GM12878 (cell line): Measurements from ENCODE around the gene CALM3. TPM values are rescaled to one million over a fixed set of nuclear protein-coding genes. Genes with fewer than 3 reads are reported as not detected.

ENCODE experiments used
- ATAC-seq: fragments of 200-7000 bp; cut with Tn5 transposase; 3 replicates; pipeline ENCODE4 v1.9.1; 2020; ENCODE audit warnings: mild to moderate bottlenecking, moderate library complexity
- BruUV-seq: library from RNA; stranded (reverse); fragments of 400-500 nt; replicated peaks from 2 replicates; lab custom pipeline; 2021; lab: Mats Ljungman, UMichigan
- CTCF ChIA-PET: fragments of 300-600 bp; sonication (Branson Sonifier 250); formaldehyde crosslinking; extraction: SDS; loops from one replicate; lab custom pipeline; 2021; ENCODE audit warnings: inconsistent platforms; lab: Yijun Ruan, JAX
- POLR2A ChIA-PET: fragments of 350-600 bp; formaldehyde crosslinking; extraction: SDS; loops from one replicate; lab custom pipeline; 2021; ENCODE audit warnings: inconsistent platforms; lab: Charles Lee
- RAD21 ChIA-PET: fragments of 300-600 bp; sonication (Branson Sonifier 250); formaldehyde crosslinking; loops from one replicate; lab custom pipeline; 2023; ENCODE audit warnings: antibody characterized with exemption; ENCODE audit not compliant: unreplicated experiment; lab: Charles Lee
- SMC1A ChIA-PET: fragments of 300-600 bp; sonication (Branson Sonifier 250); formaldehyde crosslinking; loops from one replicate; lab custom pipeline; 2023; ENCODE audit not compliant: unreplicated experiment, uncharacterized antibody; lab: Charles Lee
- DNase-seq: peaks from one replicate; pipeline ENCODE4 v3.0.0-alpha.2; 2011; ENCODE audit warnings: low read depth, low spot score
- FAIRE-seq: peaks from 3 replicates; lab custom pipeline; 2011; peaks lifted over from hg19 to GRCh38; lab: Jason Lieb, UNC
- H2AFZ ChIP-seq: 2 replicates; pipeline ENCODE4 v1.6.0; 2011; ENCODE audit warnings: low read depth, low read length, control low read depth; ENCODE audit not compliant: control insufficient read depth
- H3K27ac ChIP-seq: 2 replicates; pipeline ENCODE4 v1.5.1; 2011; ENCODE audit warnings: control low read depth; ENCODE audit not compliant: control insufficient read depth, insufficient read depth
- H3K27me3 ChIP-seq, 2 experiments: replicated peaks in 1 of 2; 2 replicates each; pipeline versions ENCODE4 v1.6.0 to v1.6.1; 2011; ENCODE audit warnings: low read length in 1 of 2; ENCODE audit not compliant: control insufficient read depth in 2 of 2, insufficient read depth in 2 of 2
- H3K36me3 ChIP-seq, 2 experiments: 2 replicates each; pipeline ENCODE4 v1.5.1; 2011; ENCODE audit warnings: low read length in 1 of 2; ENCODE audit not compliant: control insufficient read depth in 2 of 2, insufficient read depth in 2 of 2
- H3K4me1 ChIP-seq: 2 replicates; pipeline ENCODE4 v1.6.1; 2011; ENCODE audit warnings: mild to moderate bottlenecking, low read length, moderate library complexity, mixed read lengths; ENCODE audit not compliant: control insufficient read depth, insufficient read depth
- H3K4me2 ChIP-seq: 2 replicates; pipeline ENCODE4 v1.6.0; 2011; ENCODE audit warnings: control low read depth; ENCODE audit not compliant: control insufficient read depth, insufficient read depth
- H3K4me3 ChIP-seq: fragments of 200-600 bp; sonication (generic); 2 replicates; pipeline ENCODE4 v1.5.1; 2016
- H3K79me2 ChIP-seq: 2 replicates; pipeline ENCODE4 v1.6.0; 2011; ENCODE audit warnings: low read length; ENCODE audit not compliant: control insufficient read depth, insufficient read depth
- H3K9ac ChIP-seq: 2 replicates; pipeline ENCODE4 v1.8.0; 2011; ENCODE audit warnings: low read length, control low read depth, mixed read lengths; ENCODE audit not compliant: control insufficient read depth, insufficient read depth
- H3K9me3 ChIP-seq: replicated peaks from 3 replicates; pipeline ENCODE4 v1.5.1; 2011; ENCODE audit warnings: mild to moderate bottlenecking, low read length; ENCODE audit not compliant: control insufficient read depth, insufficient read depth
- H4K20me1 ChIP-seq: 2 replicates; pipeline ENCODE4 v1.6.0; 2011; ENCODE audit not compliant: control insufficient read depth, insufficient read depth
- BHLHE40 ChIP-seq, 2 experiments: fragments of 450-650 bp in 1 of 2; IDR thresholded peaks; 2 replicates each; pipeline ENCODE4 v1.6.1; 2011 to 2017; ENCODE audit warnings: low read depth in 2 of 2, borderline replicate concordance in 1 of 2, improper control_type of control experiment in 1 of 2, low read length in 1 of 2, mild to moderate bottlenecking in 1 of 2
- CHD1 ChIP-seq: IDR thresholded peaks from 2 replicates; pipeline ENCODE4 v1.6.1; 2012; ENCODE audit warnings: low read depth, low read length, improper control_type of control experiment
- EGR1 ChIP-seq, 2 experiments: IDR thresholded peaks; 1 replicate in 1 of 2; 2 replicates in 1 of 2; pipeline ENCODE4 v1.6.1; 2011 to 2012; ENCODE audit warnings: low read depth in 2 of 2, low read length in 2 of 2, borderline replicate concordance in 1 of 2, mild to moderate bottlenecking in 1 of 2, moderate library complexity in 1 of 2
- FOS ChIP-seq: IDR thresholded peaks from 3 replicates; pipeline ENCODE4 v1.6.1; 2011; ENCODE audit warnings: borderline replicate concordance; ENCODE audit not compliant: insufficient read length; ENCODE audit errors: extremely low read depth
- IRF3 ChIP-seq: fragments of 450-650 bp; IDR thresholded peaks from 2 replicates; pipeline ENCODE4 v1.6.1; 2014; ENCODE audit warnings: mild to moderate bottlenecking
- IRF5 ChIP-seq: fragments of 450-650 bp; IDR thresholded peaks from 2 replicates; pipeline ENCODE4 v1.6.1; 2017; ENCODE audit warnings: borderline replicate concordance
- NR2C2 ChIP-seq: IDR thresholded peaks from 2 replicates; pipeline ENCODE4 v1.6.1; 2011; ENCODE audit warnings: borderline replicate concordance, low read depth; ENCODE audit not compliant: control insufficient read depth, insufficient read length
- NR2F1 ChIP-seq: fragments of 450-650 bp; conservative IDR thresholded peaks from 2 replicates; pipeline ENCODE4 v1.6.1; 2017; ENCODE audit warnings: mild to moderate bottlenecking
- RAD21 ChIP-seq: IDR thresholded peaks from 2 replicates; pipeline ENCODE4 v1.6.1; 2011; ENCODE audit warnings: mild to moderate bottlenecking, low read depth, low read length, moderate library complexity; ENCODE audit not compliant: insufficient read depth
- RB1 ChIP-seq: fragments of 450-650 bp; formaldehyde crosslinking; IDR thresholded peaks from 2 replicates; pipeline ENCODE4 v1.6.1; 2017; ENCODE audit warnings: mild to moderate bottlenecking, borderline replicate concordance
- SRF ChIP-seq, 2 experiments: IDR thresholded peaks; 2 replicates each; pipeline ENCODE4 v1.6.1; 2011; ENCODE audit warnings: low read depth in 2 of 2, low read length in 2 of 2, mild to moderate bottlenecking in 1 of 2, moderate library complexity in 1 of 2
- SUPT20H ChIP-seq: IDR thresholded peaks from 2 replicates; pipeline ENCODE4 v1.6.1; 2011; ENCODE audit warnings: low read depth, mild to moderate bottlenecking, low read length, moderate library complexity, borderline replicate concordance; ENCODE audit not compliant: control insufficient read depth
- YY1 ChIP-seq: IDR thresholded peaks from 2 replicates; pipeline ENCODE4 v1.6.1; 2011; ENCODE audit warnings: low read depth, mild to moderate bottlenecking, low read length
- ZNF217 ChIP-seq: fragments of 450-650 bp; IDR thresholded peaks from 2 replicates; pipeline ENCODE4 v1.6.1; 2017; ENCODE audit warnings: antibody characterized with exemption, mild to moderate bottlenecking
- WGBS: methylation state at CpG from one replicate; pipeline ENCODE4 v1.1.6; 2016; ENCODE audit warnings: low lambda C conversion rate; ENCODE audit not compliant: insufficient replicate concordance, insufficient coverage; ENCODE audit errors: missing lambda C conversion rate; 5-methylcytosine and 5-hydroxymethylcytosine counted together
- in situ Hi-C: fragments of 300-500 bp; cut with MboI; formaldehyde crosslinking; loops from 9 replicates; pipeline ENCODE4 v1.14.3; 2018; ENCODE audit warnings: mixed read lengths
- intact Hi-C: fragments of 100-400 bp; cut with micrococcal nuclease; formaldehyde crosslinking; loops from one replicate; pipeline ENCODE4 v1.14.2; 2022; ENCODE audit not compliant: unreplicated experiment
- polyA plus RNA-seq, 11 experiments: library from polyadenylated mRNA; depleted of rRNA in 4 of 11; unstranded in 6 of 11; stranded (reverse) in 5 of 11; fragments of >200 nt; fragmentation: Nextera tagmentation in 4 of 11; fragmentation: Illumina TruSeq in 1 of 11; extraction: Ambion mirVana in 4 of 11; extraction: Trizol in 1 of 11; gene quantifications; 1 replicate in 1 of 11; 2 replicates in 10 of 11; pipeline versions ENCODE4 v1.2.1 to v1.2.3, GENCODE V29; 2011 to 2016; ENCODE audit warnings: inconsistent platforms in 2 of 11, missing spikeins in 2 of 11, low read depth in 1 of 11
- total RNA-seq, 4 experiments: library from RNA; depleted of rRNA in 3 of 4; stranded (reverse); fragments of >200 nt in 3 of 4; fragmentation: Illumina TruSeq in 1 of 4; extraction: Trizol in 1 of 4; gene quantifications; 2 replicates each; pipeline versions ENCODE4 v1.2.1 to v1.2.3, GENCODE V29; 2013 to 2021

Gene CALM3
- total and polyA plus RNA-seq, 10 of the 15 experiments (the other 5 are each of a cell fraction or from before 2014, with no cell fraction given), result 164 to 849 (median 347) TPM

GRCh38 chr19:46580247-46580646, 20.9 kb upstream of the CALM3 start:
- TF ChIP-seq CHD1 (no peak), BHLHE40 (IDR thresholded peaks at IDR 0.05; ENCODE audit: borderline replicate concordance in 1 of 2, low read depth in 2 of 2, low read length in 1 of 2) (no peak), IRF3 (no peak), NR2F1 (no peak)
- no peak overlapping the region for H3K4me2 ChIP-seq
- no peak overlapping the region for H2AFZ ChIP-seq
- no TSS peak for BruUV-seq
- RAD21 ChIA-PET, result no interaction called here
- H3K9me3 ChIP-seq, result no peaks in the 10 kb centered on the region
- SMC1A ChIA-PET, result no interaction called here
- H3K27ac ChIP-seq, result no peak overlapping the region
- ATAC-seq (no peak), FAIRE-seq (no peak), DNase-seq (no peak)
- H4K20me1 ChIP-seq, result no peaks in the 10 kb centered on the region
- no peaks in the 10 kb centered on the region for H3K4me1 ChIP-seq
- no peak overlapping the region for H3K4me3 ChIP-seq
- POLR2A ChIA-PET, result no interaction called here
- no peaks in the 10 kb centered on the region for H3K27me3 ChIP-seq
- no peaks in the 10 kb centered on the region for H3K36me3 ChIP-seq
- no peaks in the 10 kb centered on the region for H3K79me2 ChIP-seq
- CTCF ChIA-PET, result no interaction called here
- H3K9ac ChIP-seq, result no peak overlapping the region
- intact Hi-C loops, result no loop called here
- in situ Hi-C loops, result no loop called here
- WGBS, result 0% methylated on average over 2 of the region's 2 CpGs

- no TSS peak for BruUV-seq
- Histone ChIP-seq H4K20me1 (no peaks in the 10 kb centered on the region), H3K27ac (no peak overlapping the region), H3K27me3 (no peaks in the 10 kb centered on the region), H3K4me2 (no peak overlapping the region), H3K36me3 (no peaks in the 10 kb centered on the region), H2AFZ (no peak overlapping the region), H3K79me2 (no peaks in the 10 kb centered on the region), H3K4me1 (no peaks in the 10 kb centered on the region), H3K4me3 (no peak overlapping the region), H3K9ac (no peak overlapping the region), H3K9me3 (no peaks in the 10 kb centered on the region)
- CTCF ChIA-PET, result interaction anchor here (0.7 to 1.2 kb wide), 3 partner anchors 13 to 137 kb away, joined by 3 read pairs; no protein-coding TSS in a partner anchor
- ATAC-seq (no peak), FAIRE-seq (no peak), DNase-seq (no peak)
- intact Hi-C loops, result no loop called here
- 0% methylated on average over 1 of the region's 1 CpG for WGBS
- SMC1A ChIA-PET, result no interaction called here
- RAD21 ChIA-PET, result no interaction called here
- in situ Hi-C loops, result no loop called here
- POLR2A ChIA-PET, result no interaction called here
- TF ChIP-seq CHD1 (no peak), ZNF217 (no peak), RAD21 (no peak), EGR1 (IDR thresholded peaks at IDR 0.05; ENCODE audit: borderline replicate concordance in 1 of 2, low read depth in 2 of 2, low read length in 2 of 2) (no peak), IRF5 (no peak), FOS (no peak), YY1 (no peak), SUPT20H (no peak), NR2C2 (no peak), SRF (IDR thresholded peaks at IDR 0.05; ENCODE audit: low read depth in 2 of 2, low read length in 2 of 2) (no peak), RB1 (no peak)
Observed at GRCh38 chr19:46585539-46585938, 15.6 kb upstream of the CALM3 start.
